ENCODE measurements around the gene SNAP23.
"Not testable (repeated sequence)": the region's sequence is repeated elsewhere in the genome, so short reads cannot be mapped to it uniquely, and the experiment has no call there.

Gene SNAP23

DNA sequence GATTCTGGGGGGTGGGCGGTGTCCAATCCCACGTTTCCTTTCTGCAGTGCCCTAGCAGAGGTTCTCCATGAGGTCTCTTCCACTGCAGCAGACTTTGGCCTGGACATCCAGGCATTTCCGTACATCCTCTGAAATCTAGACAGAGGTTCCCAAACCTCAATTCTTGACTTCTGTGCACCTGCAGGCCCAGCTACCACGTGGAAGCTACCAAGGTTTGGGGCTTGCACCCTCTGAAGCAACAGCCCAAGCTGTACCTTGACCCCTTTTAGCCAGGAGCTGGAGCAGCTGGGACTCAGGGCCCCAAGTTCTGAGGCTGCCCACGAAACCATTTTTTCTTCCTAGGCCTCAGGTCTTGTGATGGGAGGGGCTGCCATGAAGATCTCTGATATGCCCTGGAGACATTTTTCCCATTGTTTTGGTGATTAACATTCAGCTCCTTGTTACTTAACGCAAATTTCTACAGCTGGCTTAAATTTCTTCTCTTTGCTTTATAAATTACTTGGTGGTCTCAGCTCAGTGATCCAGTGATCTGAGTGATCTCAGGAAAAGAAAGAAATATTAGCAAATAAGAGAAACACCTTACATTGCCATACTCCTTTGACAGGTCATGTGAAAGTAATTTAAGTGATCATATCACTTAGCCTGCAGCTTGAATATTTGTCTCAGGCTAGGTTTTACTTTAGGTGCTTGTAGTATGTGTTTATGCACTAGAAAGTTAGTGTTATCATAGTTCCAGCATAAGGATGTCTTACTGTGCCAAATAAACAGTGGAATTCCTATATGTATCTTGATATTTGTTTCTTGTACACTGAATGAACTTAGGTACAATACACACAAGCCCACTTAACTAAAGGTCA, 3.0 kb downstream of the SNAP23 start:
- no peak for DNase-seq

DNA sequence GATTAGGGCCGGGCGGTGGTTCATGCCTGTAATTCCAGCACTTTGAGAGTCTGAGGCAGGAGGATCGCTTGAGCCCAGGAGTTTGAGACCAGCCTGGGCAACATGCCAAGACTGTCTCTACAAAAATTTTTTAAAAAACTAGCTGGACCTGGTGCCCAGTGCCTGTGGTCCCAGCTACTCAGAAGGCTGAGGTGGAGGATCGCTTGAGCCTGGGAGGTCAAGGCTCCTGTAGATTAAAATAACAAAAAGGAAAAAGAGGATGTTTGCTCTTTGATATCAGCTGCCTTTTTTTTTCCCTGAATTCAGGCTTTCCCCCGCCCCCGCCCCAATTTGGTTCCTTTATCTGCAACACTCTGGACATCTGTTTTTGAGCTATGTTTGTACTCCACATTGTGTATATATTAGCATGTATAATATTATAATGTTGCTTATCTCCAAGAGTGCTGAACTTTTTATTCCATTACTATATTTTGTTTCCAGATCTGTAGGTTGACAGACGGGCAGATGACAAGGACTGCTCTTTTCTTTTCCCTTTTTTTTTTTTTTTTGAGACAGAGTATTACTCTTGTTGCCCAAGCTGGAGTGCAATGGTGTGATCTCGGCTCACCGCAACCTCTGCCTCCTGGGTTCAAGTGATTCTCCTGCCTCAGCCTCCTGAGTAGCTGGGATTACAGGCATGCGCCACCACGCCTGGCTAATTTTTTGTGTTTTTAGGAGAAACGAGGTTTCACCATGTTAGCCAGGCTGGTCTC, 4.6 kb downstream of the SNAP23 start:
- no peak for DNase-seq

DNA sequence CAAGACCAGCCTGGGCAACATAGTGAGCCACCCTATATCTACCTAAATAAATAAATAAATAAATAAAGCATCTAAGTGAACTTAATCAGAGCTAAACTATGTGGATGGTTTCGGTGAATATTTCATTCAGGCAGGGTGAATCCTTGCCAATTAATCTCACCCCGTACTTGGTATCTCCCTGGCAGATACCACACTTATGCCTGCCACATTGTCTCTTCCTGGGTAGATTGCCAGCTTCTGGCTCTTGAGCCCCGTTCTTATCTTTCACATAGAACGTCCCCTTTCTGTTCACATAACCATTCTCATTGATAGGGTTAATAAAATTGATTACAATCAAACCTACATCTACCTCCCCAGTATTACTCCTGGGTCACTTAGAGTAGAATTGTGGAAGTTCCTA, 7.0 kb downstream of the SNAP23 start:
- DNase-seq = no peak

DNA sequence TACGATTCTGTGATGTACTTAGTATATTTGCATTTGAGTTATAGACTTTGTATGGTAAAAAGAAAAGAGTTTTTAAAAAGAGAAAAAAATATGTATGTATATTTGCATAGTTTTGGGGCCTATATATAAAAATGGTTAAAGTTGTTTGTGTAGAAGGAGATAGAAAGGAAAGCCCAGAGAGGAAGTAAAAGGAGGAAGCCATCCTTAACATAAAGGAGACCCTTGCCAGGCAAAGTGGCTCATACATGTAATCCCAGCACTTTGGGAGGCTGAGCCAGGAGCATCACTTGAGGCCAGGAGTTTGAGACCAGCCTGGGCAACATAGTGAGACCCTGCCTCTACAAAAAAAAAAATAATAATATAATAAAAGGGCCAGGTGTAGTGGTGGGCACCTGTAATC, 8.4 kb downstream of the SNAP23 start:
- DNase-seq = no peak

DNA sequence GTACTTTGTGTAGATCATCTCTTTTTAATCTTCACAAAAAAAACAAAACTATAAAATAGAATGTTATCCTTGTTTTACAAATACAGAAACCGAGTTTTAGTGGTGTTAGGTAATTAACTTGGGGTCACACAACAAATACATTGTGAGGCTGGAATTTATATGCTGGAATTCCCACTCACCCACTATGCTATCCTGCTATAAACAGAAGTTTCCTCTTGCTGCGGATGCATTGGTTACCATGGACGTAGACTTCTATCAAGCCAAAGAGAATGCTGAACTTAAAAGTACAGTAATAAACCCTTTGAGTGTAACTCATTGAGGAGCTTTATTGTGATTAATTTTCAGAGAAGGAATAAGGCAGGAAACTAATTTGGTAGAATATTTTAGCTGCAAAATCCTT, 9.2 kb downstream of the SNAP23 start:
- no peak for DNase-seq

DNA sequence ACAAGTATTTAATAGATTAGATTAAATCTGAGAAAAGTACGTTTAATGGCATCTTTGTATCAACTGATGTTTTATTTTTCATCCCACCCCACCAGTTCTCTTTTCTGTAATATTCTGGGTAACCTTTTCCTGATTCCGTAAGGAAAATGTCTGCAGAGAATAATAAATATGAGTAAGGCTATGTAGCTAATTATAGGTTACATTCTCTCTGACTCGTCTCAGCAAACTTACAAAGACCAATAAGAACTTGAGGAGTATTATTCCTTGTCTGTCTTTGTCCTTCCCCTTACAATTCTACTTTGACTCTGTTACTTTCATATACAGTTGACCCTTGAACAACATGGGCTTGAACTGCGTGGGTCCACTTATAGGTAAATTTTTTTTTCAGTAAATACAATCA, 12.1 kb downstream of the SNAP23 start:
- peak; percentile 32 for DNase-seq

DNA sequence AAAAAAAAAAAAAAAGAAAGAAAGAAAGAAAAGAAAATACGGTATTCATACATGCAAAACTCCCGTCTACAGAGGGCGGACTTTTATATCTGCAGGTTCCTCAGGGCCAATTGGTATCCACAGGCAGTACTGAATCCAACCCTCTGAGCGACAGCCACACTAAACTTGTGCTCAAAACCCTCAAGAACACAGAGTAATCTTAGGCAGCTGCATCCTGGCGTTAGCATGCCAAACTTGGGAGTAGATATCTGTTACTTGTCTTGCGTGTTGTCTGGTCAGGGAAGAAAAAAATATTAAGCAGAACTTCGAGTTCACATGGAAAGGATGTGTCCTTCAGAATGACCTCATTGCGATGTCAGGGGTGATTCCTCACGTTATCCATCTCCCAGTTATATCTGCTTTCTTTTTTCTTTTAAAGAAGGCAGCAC, 12.8 kb downstream of the SNAP23 start:
- DNase-seq = no peak

DNA sequence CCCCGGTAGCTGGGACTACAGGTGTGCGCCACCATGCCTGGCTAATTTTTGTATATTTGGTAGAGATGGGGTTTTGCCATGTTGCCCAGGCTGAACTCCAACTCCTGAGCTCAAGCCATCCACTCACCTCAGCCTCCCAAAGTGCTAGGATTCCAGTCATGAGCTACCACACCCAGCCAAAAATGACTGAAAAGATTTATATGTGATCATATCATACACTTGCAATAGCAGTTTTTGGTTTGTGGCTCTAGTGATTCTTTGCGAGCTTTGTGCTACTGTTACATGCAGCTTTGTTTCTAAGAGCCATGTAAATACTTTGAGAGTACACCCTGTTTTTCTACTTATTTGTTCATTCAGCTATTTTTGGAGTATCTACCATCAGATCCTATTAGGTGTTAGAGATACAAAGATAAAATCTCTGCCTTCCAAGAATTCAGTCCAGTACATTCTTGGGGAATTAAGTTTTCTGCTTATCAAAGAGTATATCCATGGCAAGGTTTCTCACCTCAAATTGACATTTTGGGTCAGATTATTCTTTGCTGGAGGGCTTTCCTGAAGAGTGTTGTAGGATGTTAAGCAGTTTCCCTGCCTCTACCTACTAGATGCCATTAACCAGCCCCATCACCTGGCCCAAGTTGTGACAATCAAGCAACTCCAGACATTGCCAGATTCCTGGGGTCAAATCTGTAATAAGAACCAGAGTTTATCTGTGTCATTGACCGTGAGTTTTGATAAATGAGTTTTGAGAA, 15.0 kb downstream of the SNAP23 start:
- no peak for DNase-seq

DNA sequence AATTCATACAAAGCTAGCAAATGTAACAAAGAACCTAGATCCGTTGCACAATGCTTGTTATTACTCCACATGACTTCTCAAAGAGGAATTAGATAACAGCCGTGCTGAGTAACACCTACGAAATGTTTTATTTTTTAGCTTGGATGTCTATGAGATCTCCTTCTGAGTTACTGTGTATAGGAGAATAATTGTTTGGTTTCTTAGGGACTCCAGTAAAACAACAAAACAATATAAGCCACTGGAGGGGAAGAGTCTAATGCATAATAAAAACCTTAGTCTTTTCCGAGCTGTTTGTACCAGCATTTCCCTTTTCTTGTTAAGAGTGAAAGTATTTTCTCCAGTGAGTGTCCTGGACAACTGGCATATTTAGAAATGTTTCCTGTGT, 15.6 kb downstream of the SNAP23 start:
- peak; percentile 40 for DNase-seq

DNA sequence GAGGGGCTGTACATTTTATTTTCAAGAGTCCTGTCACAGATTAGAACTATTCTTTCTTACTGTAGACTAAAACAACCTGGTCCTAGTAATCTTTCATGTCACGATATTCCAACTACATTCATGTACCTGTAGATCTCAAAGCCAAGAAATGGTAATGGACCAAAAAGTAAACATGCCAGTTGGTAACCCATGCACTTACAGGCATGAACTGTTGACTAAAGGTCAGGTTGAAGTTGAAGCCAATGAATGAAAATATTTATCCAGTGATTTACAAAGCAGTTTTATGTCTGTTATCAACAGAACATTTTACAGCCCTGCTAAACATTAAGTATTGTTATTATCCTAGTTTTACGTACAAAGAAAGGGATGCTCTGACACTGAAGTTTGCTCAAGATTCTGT, 27.9 kb downstream of the SNAP23 start:
- DNase-seq = no peak

DNA sequence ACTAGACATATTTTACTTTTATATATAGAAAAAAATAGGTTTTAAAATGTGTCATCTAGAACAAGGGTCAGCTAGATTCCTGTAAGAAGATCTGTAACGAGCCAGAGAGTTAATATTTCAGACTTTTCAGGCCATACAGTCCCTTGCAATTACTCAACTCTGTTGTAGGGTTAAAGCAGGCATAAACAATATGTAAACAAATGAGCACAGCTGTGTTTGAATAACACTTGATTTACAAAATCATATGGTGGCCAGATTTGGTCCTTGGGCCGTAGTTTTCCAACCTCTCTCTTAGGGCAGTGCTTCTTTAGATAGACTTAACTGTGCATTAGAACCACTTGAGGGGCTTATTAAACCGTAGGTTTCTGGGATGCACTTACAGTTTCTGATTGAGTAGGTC, 33.5 kb downstream of the SNAP23 start:
- no peak for DNase-seq

DNA sequence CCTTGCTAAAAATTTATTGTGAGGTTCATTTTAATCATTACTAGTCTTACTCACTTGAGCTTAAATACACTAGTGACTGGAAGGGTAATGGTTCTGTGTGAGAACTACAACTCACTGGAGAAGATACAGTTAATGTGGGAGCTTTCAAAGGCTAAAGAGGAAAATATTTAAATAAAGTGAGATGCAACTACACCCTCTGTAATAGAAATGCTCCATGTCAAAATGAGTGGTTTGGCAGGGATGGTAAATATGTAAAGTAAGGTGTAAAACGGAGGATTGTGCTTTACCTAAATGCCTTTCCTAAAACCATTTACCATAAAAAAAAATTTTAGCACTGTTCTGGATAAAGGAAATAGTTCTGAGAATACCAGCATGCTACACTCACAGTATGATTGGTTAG, 37.8 kb downstream of the SNAP23 start:
- no peak for DNase-seq

DNA sequence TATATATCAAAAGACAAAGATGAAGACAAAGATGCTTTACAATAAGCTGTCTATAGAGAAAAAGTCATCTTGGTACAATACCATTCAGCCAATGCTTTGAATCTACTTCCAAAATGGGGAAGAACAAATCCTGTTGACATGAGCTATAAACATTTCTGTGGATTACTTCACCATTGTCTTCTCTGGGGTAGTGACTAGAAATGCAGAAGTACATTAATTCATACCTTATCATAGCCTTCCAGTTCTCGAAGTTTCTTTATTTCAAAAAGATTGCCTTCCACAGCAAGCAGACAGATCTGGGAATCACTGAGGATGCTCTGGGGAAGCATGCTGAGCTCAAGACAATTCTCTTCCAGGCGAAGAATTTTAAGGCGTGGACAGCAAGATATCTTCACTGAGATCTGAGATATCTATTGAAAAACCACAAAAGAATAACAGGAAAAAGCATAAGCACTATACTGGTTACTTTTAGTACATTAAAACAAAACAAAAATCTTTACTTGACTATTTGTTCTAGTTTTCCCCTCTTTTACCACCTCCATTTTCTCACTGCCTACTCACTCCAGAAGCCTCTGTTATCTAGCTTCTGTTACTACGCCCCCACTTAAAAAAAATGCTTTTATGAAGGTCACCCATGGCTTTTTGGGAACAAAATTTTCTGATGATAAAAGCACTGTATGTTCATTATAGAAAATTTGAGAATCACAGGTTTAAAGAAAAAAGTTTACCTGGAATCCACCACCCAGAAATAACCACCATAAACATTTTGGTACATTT, 49.6 kb downstream of the SNAP23 start:
- DNase-seq = no peak

DNA sequence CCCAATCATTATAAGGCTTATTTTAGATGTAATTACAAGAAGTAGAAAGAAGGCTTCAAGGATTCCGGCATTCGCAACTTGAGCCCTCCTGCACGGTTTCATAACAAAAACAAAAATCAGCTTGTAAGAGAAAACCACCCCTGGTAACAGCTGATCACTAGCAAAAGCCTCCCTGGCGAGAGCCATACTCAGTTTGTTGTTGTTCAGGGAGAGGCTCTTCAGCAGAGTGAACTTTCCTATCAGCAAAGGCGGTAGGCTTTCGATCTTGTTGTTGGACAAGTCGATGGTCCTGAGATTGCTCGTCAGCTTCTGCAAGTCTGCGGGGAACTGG, 52.4 kb downstream of the SNAP23 start:
- DNase-seq = no peak

DNA sequence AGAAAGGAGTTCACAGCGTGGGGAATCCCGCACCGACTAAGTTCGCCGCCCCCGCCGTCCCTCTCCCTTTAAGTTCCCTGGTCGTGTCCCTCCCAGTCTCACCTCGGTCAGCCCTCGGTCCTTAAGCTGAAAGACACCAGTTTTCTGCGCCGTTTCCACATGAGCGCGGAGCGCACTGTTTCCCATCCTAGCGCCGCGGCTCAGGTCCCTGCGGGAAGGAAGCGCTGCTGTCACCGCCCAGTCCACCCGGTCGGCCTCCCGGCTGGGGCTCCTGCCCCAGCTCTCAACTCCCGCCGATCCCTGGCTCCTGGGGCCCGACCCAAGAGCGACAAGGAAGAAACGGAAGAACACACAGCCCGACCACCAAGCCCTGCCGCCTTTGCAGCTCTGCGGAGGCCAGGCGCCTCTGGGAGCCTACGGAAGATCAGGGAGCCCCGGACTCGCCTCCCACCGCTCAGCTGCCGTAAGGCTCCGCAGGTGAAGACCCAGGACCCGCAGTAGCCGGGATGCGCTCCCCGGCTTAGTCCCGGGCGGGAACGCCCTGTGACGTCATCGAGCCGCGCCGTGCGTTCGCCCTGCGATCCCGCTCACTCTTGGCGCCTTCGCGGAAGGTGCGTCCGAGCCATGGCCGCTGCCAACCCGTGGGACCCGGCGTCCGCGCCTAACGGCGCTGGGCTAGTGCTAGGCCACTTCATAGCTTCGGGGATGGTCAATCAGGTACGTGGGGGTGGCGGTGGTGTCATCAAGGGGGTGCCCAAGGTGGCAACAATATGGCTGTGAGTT, 53.0 kb downstream of the SNAP23 start, which contains the start of the genes HAUS2 and LRRC57:
Gene HAUS2 (plus strand): TSS at position 590 of the 783 bp plus-strand sequence. CDS start 35 bp downstream, at position 625.
Gene LRRC57 (minus strand): TSS at position 545 of the 783 bp plus-strand sequence. CDS start 359 bp downstream, at position 186.
- peak; percentile 85 for DNase-seq

DNA sequence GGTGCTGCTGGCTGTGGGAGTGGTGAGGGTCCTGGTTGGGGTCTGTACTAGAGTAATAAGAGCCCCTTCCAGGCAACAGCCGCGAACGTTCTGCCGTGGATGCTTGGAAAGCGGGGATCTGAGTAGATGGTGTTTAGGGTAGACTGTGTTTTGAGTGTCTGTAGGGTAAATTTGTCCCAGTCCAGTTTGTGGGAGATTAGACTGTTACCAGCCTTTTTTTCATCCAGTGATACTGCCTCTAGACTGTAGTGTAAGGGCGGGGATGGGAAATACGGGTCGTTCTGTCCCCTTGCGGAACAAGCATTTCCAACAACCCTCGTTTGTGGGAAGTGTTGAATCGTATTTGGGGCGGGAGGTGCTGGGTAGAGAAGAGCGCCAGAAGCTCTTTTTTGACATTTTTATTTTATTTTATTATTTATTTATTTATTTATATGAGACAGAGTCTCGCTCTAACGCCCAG, 53.6 kb downstream of the SNAP23 start:
- DNase-seq = peak; percentile 34

DNA sequence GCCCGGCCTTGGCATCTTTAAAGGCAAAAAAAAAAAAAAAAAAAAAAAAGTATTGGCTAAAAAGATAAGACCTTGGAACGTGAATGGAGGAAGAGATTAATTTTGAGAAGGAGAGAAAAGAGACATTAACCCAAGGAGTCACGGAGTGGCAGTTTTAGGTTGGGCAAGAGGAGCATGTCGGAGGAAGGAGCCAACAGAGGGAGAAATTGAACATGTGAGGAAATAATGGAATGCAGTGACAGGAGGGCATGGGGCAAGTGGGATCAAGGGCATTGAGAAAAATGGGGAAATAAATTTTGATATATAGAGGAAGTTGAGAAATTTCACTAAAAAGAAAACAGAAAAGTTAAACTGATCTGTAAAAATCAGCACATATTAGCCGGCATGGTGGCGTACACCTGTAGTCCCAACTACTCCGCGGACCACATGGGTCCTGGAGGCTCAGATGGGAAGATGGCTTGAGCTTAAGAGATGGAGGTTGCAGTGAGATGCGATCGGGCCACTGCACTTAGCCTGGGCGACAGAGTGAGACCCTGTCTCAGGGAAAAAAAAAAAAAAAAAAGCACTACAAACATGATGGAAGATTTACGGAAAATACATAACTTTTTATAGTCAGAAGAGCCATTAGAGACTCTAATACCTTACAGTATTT, 54.4 kb downstream of the SNAP23 start:
- no peak for DNase-seq

DNA sequence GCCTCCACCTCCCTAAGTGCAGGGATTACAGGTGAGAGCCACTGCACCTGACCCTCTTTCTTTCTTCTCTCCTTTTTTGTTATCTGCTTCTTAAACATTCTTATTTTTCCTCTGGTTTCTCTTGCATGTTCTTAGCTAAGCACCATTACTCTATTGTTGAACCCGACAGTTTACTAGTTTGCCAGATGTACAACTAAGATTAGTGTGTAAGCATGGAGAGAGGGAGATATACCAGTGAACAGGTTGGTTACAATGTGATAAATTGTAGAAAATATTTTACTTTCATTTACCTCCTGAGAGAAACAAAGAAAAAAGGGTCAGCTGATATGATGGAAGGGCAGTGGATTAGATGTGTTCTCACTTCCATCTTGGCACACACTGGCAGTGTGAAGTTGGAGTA, 58.1 kb downstream of the SNAP23 start:
- no peak for DNase-seq

DNA sequence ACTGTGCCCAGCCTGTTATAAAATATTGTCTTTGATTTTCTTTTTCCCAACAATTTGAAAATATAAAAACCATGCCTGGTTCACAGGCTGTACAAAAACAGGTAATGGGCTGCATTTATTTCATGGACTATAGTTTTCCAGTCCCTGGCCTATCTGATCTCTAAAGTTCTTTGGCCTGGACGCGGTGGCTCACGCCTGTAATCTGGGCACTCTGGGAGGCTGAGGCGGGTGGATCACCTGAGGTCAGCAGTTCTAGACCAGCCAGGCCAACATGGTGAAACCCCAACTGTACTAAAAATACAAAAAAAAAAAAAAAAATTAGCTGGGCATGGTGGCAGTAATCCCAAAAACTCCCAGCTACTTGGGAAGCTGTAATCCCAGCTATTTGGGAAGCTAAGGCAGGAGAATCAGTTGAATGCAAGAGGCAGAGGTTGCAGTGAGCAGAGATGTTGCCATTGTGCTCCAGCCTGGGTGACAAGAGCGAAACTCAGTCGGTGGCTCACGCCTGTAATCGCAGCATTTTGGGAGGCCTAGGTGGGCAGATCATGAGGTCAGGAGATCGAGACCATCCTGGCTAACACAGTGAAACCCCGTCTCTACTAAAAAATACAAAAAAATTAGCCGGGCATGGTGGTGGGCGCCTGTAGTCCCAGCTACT, 61.2 kb downstream of the SNAP23 start:
- DNase-seq = not testable (repeated sequence)

DNA sequence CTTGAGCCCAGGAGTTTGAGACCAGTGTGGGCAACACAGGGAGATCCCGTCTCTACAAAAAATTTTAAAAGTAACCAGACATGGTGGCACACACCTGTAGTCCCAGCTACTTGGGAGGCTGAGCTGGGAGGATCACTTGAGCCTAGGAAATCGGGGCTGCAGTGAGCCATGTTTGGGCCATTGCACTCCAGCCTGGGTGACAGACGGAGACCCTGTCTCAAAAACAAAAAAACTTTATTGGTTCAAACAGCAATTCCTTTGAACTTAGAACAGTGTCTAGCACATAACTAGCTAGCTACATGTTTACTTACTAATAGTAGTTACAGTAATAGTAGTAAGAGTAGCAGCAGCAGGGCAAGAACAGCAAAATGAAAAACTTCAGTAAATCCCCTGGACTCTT, 63.3 kb downstream of the SNAP23 start:
- no peak for DNase-seq
